Stomach smooth muscle (tissue), 2 donors: Measurements from ENCODE around the gene ABCD1.
"Not testable (repeated sequence)": the region's sequence is repeated elsewhere in the genome, so short reads cannot be mapped to it uniquely, and the experiment has no call there.

ENCODE experiments used
- H3K27ac ChIP-seq: one replicate; pipeline ENCODE4 v1.7.0; 2013; ENCODE audit warnings: mild to moderate bottlenecking, low read length, inconsistent platforms
- H3K27me3 ChIP-seq, 2 donors: one replicate each; pipeline ENCODE4 v1.7.0; 2013; ENCODE audit warnings: low read length in 2 of 2; ENCODE audit not compliant: insufficient read depth in 2 of 2, control insufficient read depth in 1 of 2
- H3K36me3 ChIP-seq, 2 donors: one replicate each; pipeline ENCODE4 v1.7.0; 2013; ENCODE audit warnings: low read length in 2 of 2; ENCODE audit not compliant: control insufficient read depth in 2 of 2, insufficient read depth in 2 of 2
- H3K4me1 ChIP-seq: one replicate; pipeline ENCODE4 v1.7.0; 2013; ENCODE audit warnings: low read length; ENCODE audit not compliant: control insufficient read depth, insufficient read depth
- H3K4me3 ChIP-seq, 2 donors: one replicate each; pipeline ENCODE4 v1.7.0; 2013; ENCODE audit warnings: low read length in 2 of 2
- H3K9ac ChIP-seq, 2 donors: one replicate each; pipeline ENCODE4 v1.7.0; 2013; ENCODE audit warnings: low read length in 2 of 2, mild to moderate bottlenecking in 1 of 2
- H3K9me3 ChIP-seq, 2 donors: one replicate each; pipeline ENCODE4 v1.7.0; 2013; ENCODE audit warnings: low read length in 2 of 2; ENCODE audit not compliant: control insufficient read depth in 2 of 2
- donor health status: healthy.
- donor health status: Pancreatic carcinoma.

The ABCD1 gene

GRCh38 chrX:153702336-153703035 is 22.2 kb upstream of the ABCD1 start:
- peaks cover 0 to 5% of the 10 kb centered on the region in 2 donors for H3K36me3 ChIP-seq
- no peaks in the 10 kb centered on the region for H3K9me3 ChIP-seq
- no peak overlapping the region for H3K9ac ChIP-seq
- peak overlapping the region; percentile 58 for H3K27ac ChIP-seq
- H3K4me1 ChIP-seq: peaks cover 48% of the 10 kb centered on the region
- no peak overlapping the region for H3K4me3 ChIP-seq
- H3K27me3 ChIP-seq: peaks cover 0 to 6% of the 10 kb centered on the region in 2 donors

GRCh38 chrX:153703036-153703370 is 21.7 kb upstream of the ABCD1 start:
- H3K27me3 ChIP-seq: peaks cover 0 to 6% of the 10 kb centered on the region in 2 donors
- H3K9ac ChIP-seq: no peak overlapping the region
- peaks cover 0 to 5% of the 10 kb centered on the region in 2 donors for H3K36me3 ChIP-seq
- H3K9me3 ChIP-seq: no peaks in the 10 kb centered on the region
- peak overlapping the region; percentile 58 for H3K27ac ChIP-seq
- peaks cover 48% of the 10 kb centered on the region for H3K4me1 ChIP-seq
- H3K4me3 ChIP-seq: no peak overlapping the region

GRCh38 chrX:153704021-153704526 is 20.6 kb upstream of the ABCD1 start:
- Histone ChIP-seq H3K4me1 (peaks cover 52% of the 10 kb centered on the region), H3K36me3 (peaks cover 0 to 5% of the 10 kb centered on the region in 2 donors), H3K27me3 (peaks cover 0 to 6% of the 10 kb centered on the region in 2 donors), H3K9ac (no peak overlapping the region), H3K27ac (peak overlapping the region; percentile 58), H3K9me3 (no peaks in the 10 kb centered on the region), H3K4me3 (no peak overlapping the region)

- Histone ChIP-seq H3K27ac (peak overlapping the region; percentile 58), H3K4me1 (peaks cover 49% of the 10 kb centered on the region)
- H3K9me3 ChIP-seq, H3K36me3 ChIP-seq, H3K4me3 ChIP-seq, H3K27me3 ChIP-seq, H3K9ac ChIP-seq: not testable (repeated sequence)
These were observed 19.8 kb upstream of the ABCD1 start for GRCh38 chrX:153704631-153705402.

GRCh38 chrX:153705403-153706060 is 19.1 kb upstream of the ABCD1 start:
- H3K9me3 ChIP-seq, H3K36me3 ChIP-seq, H3K9ac ChIP-seq, H3K4me3 ChIP-seq, H3K27me3 ChIP-seq: not testable (repeated sequence)
- peaks cover 43% of the 10 kb centered on the region for H3K4me1 ChIP-seq
- H3K27ac ChIP-seq: peak overlapping the region; percentile 58

- no peaks in the 10 kb centered on the region for H3K36me3 ChIP-seq
- H3K9ac ChIP-seq: no peak overlapping the region
- H3K9me3 ChIP-seq: no peaks in the 10 kb centered on the region
- H3K27me3 ChIP-seq: no peaks in the 10 kb centered on the region
- no peak overlapping the region for H3K27ac ChIP-seq
- H3K4me1 ChIP-seq: peaks cover 41% of the 10 kb centered on the region
- H3K4me3 ChIP-seq: no peak overlapping the region
These were observed 17.9 kb upstream of the ABCD1 start for GRCh38 chrX:153706799-153707198.

- H3K9ac ChIP-seq: no peak overlapping the region
- H3K27ac ChIP-seq: no peak overlapping the region
- H3K36me3 ChIP-seq: no peaks in the 10 kb centered on the region
- H3K9me3 ChIP-seq: no peaks in the 10 kb centered on the region
- H3K4me1 ChIP-seq: peaks cover 37% of the 10 kb centered on the region
- H3K27me3 ChIP-seq: no peaks in the 10 kb centered on the region
- H3K4me3 ChIP-seq: no peak overlapping the region
These were observed 17.2 kb upstream of the ABCD1 start for GRCh38 chrX:153707406-153707805.

- Histone ChIP-seq H3K9ac (no peak overlapping the region), H3K4me3 (no peak overlapping the region), H3K27me3 (no peaks in the 10 kb centered on the region), H3K36me3 (no peaks in the 10 kb centered on the region), H3K27ac (no peak overlapping the region), H3K9me3 (no peaks in the 10 kb centered on the region), H3K4me1 (peaks cover 29% of the 10 kb centered on the region)
These were observed 16.2 kb upstream of the ABCD1 start for GRCh38 chrX:153708415-153708814.

- no peaks in the 10 kb centered on the region for H3K9me3 ChIP-seq
- peaks cover 5 to 6% of the 10 kb centered on the region in 2 donors for H3K36me3 ChIP-seq
- no peak overlapping the region for H3K4me3 ChIP-seq
- no peak overlapping the region for H3K27ac ChIP-seq
- H3K9ac ChIP-seq: no peak overlapping the region
- peaks cover 0 to 2% of the 10 kb centered on the region in 2 donors for H3K27me3 ChIP-seq
- H3K4me1 ChIP-seq: peaks cover 17% of the 10 kb centered on the region
These were observed 14.7 kb upstream of the ABCD1 start for GRCh38 chrX:153709726-153710674.

GRCh38 chrX:153714256-153714655 is 10.4 kb upstream of the ABCD1 start:
- Histone ChIP-seq H3K4me1 (no peaks in the 10 kb centered on the region), H3K27me3 (peaks cover 0 to 2% of the 10 kb centered on the region in 2 donors), H3K36me3 (peaks cover 18 to 24% of the 10 kb centered on the region in 2 donors), H3K4me3 (no peak overlapping the region), H3K27ac (no peak overlapping the region), H3K9ac (no peak overlapping the region), H3K9me3 (no peaks in the 10 kb centered on the region)
